Hindlimb muscle (tissue), 1 donor: ENCODE results near the gene MACROD1. TPM values are rescaled to one million over a fixed set of nuclear protein-coding genes. Genes with fewer than 3 reads are reported as not detected.
"Not testable (repeated sequence)": the region's sequence is repeated elsewhere in the genome, so short reads cannot be mapped to it uniquely, and the experiment has no call there.

Experiments used
- DNase-seq: peaks from one replicate; pipeline ENCODE4 v3.0.0-alpha.2; 2013
- polyA plus RNA-seq: library from polyadenylated mRNA; unstranded; fragments of 120-200 nt; gene quantifications from one replicate; pipeline ENCODE4 v1.2.1, GENCODE V29; 2013; ENCODE audit not compliant: insufficient read length

MACROD1 gene
- polyA plus RNA-seq, 1 donor, result 77.9 TPM

GRCh38 chr11:63996512-63996911 lies 169.4 kb downstream of the MACROD1 start:
- DNase-seq, result no peak

DNA sequence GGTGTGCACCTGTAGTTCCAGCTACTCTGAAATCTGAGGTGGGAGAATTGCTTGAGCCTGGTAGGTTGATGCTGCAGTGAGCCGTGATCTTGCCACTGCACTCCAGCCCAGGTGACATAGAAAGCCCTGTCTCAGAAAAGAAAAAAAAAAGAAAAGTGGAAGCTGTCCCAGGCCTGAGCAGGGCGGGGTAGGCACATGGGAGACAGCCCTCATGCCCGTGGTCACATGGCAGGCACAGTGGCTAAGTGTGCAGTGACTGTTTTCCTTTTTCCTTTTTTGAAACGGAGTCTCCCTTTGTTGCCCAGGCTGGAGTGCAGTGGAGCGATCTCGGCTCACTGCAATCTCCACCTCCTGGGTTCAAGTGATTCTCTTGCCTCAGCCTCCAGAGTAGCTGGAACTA lies 171.9 kb downstream of the MACROD1 start:
- DNase-seq, result no peak

DNA sequence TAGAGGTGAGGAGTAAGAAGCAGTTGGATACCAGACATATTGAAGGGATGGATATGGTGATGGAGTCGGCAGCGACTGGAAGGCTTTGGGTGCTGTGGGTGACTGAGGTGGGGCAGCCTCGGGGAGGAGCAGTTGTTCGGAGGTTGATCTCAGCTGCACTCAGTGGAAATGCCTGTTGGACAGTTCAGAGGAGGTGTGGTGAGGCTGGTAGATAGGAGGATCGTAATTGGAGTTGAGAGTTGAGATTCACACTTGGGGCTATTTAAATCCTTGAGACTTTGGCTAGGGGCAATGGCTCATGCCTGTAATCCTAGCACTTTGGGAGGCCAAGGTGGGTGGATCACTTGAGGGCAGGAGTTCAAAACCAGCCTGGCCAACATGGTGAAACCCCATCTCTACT lies 172.8 kb downstream of the MACROD1 start:
- no peak for DNase-seq

- DNase-seq, result no peak
Observed at GRCh38 chr11:63991558-63991957, 174.4 kb downstream of the MACROD1 start.

DNA sequence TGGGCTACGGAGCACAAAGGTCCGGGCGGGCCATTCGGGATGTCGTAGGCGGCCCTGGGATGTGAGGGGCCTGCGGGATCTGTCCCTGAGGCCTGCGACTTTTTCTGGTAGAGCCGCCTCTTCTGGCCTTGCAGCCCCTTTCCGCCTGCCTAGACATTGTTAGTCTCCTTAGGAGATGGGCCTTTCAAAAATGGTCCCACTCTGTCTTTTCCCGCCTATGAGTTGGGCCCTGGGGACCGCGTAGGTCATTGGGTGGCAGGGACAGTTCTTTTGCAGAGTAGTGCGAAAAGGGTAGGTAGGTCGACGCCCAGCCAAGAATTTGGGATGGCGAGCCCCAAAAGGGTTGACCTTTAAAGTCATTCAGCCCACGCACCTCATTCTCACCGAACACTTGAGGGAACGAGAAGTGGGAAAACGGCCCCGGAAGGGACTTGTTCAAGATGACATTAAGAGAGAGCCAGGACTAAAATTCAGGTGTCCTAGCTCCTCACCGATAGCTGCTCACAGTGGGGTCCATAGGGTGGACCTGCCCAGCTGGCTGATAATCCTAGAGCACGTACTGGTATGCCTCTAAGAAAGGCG lies 178.9 kb downstream of the MACROD1 start:
- DNase-seq, result no peak

DNA sequence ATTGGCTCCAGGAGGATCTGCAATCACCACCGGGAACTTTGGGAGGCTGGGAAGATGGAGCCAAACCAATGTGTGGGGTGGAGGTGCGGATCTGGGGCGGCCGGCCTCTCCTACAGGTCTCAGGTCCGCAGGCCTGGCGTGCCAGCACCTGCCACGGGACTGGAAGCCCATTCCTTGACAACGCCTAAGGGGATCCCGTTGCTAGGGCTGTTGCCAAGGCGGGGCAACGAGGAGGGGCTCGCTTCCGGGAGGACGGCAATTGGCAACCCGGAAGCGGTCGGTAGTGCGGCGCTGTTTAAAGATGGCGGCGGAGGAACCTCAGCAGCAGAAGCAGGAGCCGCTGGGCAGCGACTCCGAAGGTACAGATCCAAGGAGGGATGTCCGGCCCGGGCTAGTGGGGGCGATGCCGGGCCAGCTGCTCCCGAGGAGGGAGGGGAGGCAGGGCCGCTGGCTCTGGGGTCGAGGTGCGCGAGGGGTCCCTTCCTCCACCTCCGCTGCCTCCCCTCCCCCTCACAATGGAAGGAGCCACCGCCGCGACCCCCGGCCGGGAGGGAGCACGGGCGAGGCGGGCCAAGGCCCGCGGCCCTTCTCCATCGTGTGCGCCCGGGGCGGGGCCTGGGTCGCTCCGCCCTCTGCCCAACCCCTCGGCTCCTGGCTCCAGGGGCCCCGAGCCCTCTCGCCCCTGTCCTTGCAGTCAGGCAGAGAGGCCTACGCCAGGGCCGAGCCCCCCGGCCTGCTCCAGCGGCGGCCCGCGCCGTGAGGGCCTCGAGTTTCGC lies 179.6 kb downstream of the MACROD1 start, which contains the start of gene OTUB1:
OTUB1 (plus strand) TSS at position 283 of the 776 bp plus-strand sequence; CDS start at position 302, 19 bp downstream.
- DNase-seq, result peak; percentile 89

DNA sequence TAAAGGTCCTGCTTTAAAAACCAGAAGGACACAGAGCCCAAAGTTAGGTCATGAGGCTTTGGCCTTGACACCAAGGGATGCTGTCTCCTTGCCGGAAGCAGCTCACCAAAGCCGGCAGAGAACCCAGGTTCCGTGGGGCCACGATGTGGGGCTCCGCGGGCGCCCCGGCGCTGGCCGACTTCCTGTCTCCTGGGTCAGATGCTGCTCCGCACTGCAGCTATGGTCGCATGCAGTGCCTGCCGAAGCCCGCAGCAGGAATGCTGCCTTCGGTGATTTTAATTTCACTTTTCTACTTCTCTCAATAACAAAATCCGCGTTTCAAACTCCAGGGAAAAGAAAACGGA lies 180.1 kb downstream of the MACROD1 start:
- no peak for DNase-seq

- DNase-seq, result no peak
Observed at GRCh38 chr11:63979426-63979825, 186.5 kb downstream of the MACROD1 start.

GRCh38 chr11:63978551-63979239 lies 187.2 kb downstream of the MACROD1 start:
- no peak for DNase-seq

DNA sequence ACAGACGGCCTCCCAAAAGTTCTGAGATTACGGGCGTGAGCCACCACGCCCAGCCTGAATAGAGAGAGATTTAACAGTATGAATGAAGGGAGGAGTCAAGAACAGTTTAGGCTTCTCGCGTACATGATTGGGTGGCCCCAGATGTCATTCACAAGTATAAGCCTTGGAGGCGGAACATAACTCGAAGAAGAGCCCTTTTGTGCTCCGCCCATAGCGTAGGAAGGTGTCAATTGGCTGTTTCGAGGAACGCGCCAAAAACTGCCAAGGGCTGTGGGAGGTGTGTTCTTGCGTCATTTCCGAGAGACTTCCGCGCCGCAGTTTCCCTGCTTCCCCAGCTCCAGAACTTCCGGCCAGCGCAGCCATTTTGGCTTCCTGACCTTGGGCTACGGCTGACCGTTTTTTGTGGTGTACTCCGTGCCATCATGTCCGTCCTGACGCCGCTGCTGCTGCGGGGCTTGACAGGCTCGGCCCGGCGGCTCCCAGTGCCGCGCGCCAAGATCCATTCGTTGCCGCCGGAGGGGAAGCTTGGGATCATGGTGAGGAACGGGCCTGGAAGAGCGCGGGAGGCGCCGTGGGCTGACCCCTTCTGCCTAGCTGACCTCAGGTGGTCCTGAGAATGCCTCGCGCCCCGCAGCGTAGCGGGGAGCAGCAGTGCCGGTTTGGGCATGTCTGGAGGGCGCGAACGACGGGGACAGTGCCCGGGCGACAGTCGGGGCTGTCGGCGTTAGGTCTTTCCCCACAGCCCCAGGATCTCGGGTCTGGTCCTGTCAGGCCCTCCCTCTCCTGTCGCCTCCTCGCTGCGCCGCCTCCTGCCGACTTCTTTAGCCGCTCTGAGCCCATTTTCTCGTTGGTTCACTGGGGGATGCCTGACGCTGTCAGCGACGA lies 191.4 kb downstream of the MACROD1 start, which contains the start of gene COX8A:
COX8A (plus strand) TSS at position 362 of the 885 bp plus-strand sequence; CDS start at position 423, 61 bp downstream.
- DNase-seq, result peak; percentile 99

- not testable (repeated sequence) for DNase-seq
Observed at GRCh38 chr11:63973912-63974258, 192.0 kb downstream of the MACROD1 start.

- no peak for DNase-seq
Observed at GRCh38 chr11:63970902-63971301, 195.0 kb downstream of the MACROD1 start.

DNA sequence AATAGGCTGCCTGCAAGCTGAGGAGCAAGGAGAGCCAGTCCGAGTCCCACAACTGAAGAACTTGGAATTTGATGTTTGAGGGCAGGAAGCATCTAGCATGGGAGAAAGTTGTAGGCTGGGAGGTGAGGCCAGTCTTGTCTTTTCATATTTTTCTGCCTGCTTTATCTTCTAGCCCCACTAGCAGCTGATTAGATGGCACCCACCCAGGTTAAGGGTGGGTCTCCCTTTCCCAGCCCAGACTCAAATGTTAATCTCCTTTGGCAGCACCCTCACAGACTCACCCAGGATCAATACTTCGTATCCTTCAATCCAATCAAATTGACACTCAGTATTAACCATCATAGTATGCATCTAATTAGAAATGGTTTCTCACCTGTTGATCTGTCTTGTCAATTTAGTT lies 196.5 kb downstream of the MACROD1 start:
- no peak for DNase-seq

DNA sequence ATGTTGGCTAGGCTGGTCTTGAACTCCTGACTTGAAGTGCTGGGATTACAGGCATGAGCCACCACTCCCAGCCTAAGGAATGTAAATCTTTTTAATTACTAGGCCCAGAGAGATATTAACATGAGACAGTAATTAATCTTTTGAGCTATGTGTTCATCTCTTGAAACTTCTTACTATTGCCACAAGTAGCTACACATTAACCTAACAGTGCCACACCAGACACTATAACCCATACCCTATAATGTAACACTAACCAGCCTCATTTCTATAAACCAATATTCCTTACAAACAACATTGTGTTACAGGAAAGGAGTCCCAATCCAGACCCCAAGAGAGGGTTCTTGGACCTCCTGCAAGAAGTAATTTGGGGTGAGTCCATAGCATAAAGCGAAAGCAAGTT lies 199.5 kb downstream of the MACROD1 start:
- DNase-seq, result no peak

- not testable (repeated sequence) for DNase-seq
Observed at GRCh38 chr11:63963895-63964294, 202.0 kb downstream of the MACROD1 start.

GRCh38 chr11:63961608-63962412 lies 204.1 kb downstream of the MACROD1 start:
- peak; percentile 73 for DNase-seq

DNA sequence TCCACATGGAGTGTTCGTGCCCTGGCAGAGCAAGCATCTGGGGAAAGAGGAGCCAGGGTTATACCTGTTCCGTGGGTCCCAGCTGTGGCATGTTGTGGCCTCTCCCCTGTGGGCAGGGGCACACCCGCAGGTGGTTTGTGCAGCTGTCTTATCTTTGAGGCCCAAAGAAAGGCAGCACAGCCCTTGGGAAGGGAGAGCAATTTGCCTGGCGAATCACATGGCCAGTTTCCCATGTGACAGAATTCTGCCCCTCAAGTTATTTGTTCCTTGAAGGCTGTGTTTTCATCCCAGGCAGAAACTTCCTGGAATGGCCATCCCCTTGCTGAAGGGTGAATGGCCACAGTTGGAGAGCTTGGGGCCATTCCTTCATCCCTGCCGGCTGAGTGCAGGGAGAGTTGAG lies 207.9 kb downstream of the MACROD1 start:
- no peak for DNase-seq

DNA sequence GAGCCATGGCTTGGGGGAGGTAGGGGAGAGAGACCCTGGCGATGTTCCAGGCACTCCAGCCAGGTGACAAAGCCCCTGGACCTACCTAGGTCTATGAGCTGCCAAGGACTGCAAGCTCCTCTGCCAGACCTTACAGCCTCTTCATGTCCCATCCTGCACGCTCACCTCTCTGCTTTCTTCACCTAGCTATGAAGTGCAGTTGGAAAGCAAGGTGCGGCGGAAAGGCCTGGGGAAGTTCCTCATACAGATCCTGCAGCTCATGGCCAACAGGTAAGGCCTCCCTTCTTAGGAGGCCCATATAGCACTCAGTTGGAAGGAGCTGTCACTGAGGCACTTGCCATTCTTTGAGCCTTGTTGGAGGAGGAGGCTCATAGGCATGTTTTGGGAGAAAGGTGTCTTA lies 213.3 kb downstream of the MACROD1 start:
- no peak for DNase-seq

- DNase-seq, result no peak
Observed at GRCh38 chr11:63951779-63952536, 214.0 kb downstream of the MACROD1 start.
